Fibroblast of the conjunctiva (primary cell): ENCODE results near the gene RRP12.
"Not testable (repeated sequence)": the region's sequence is repeated elsewhere in the genome, so short reads cannot be mapped to it uniquely, and the experiment has no call there.

ENCODE experiments used
- DNase-seq: peaks from one replicate; pipeline ENCODE4 v3.0.0-alpha.2; 2010; ENCODE audit warnings: low read depth

Gene RRP12

GRCh38 chr10:97406483-97406882, 5.3 kb upstream of the RRP12 start:
- not testable (repeated sequence) for DNase-seq

GRCh38 chr10:97406064-97406463, 4.9 kb upstream of the RRP12 start:
- no peak for DNase-seq

- no peak for DNase-seq
Measured at GRCh38 chr10:97404044-97404443, 2.9 kb upstream of the RRP12 start.

GRCh38 chr10:97401455-97401919, 347 bp upstream of the RRP12 start:
- no peak for DNase-seq

GRCh38 chr10:97399843-97400545, 1.1 kb downstream of the RRP12 start:
- DNase-seq = peak; percentile 21

GRCh38 chr10:97396056-97396455, 5.1 kb downstream of the RRP12 start:
- no peak for DNase-seq

GRCh38 chr10:97393034-97393573, 8.0 kb downstream of the RRP12 start:
- no peak for DNase-seq

GRCh38 chr10:97390091-97390490, 11.0 kb downstream of the RRP12 start:
- DNase-seq = no peak

- DNase-seq = no peak
Measured at GRCh38 chr10:97388152-97388551, 13.0 kb downstream of the RRP12 start.

GRCh38 chr10:97385565-97385964, 15.6 kb downstream of the RRP12 start:
- no peak for DNase-seq

- DNase-seq = no peak
Measured at GRCh38 chr10:97384641-97385040, 16.5 kb downstream of the RRP12 start.

GRCh38 chr10:97384156-97384555, 17.0 kb downstream of the RRP12 start:
- no peak for DNase-seq

- DNase-seq = no peak
Measured at GRCh38 chr10:97383159-97383558, 18.0 kb downstream of the RRP12 start.

- no peak for DNase-seq
Measured at GRCh38 chr10:97381626-97382025, 19.5 kb downstream of the RRP12 start.

- DNase-seq = no peak
Measured at GRCh38 chr10:97380516-97380915, 20.6 kb downstream of the RRP12 start.

GRCh38 chr10:97378933-97379921, 21.9 kb downstream of the RRP12 start:
- no peak for DNase-seq

- no peak for DNase-seq
Measured at GRCh38 chr10:97376413-97376812, 24.7 kb downstream of the RRP12 start.

- no peak for DNase-seq
Measured at GRCh38 chr10:97373456-97373855, 27.7 kb downstream of the RRP12 start.

- DNase-seq = no peak
Measured at GRCh38 chr10:97372233-97372875, 28.8 kb downstream of the RRP12 start.

GRCh38 chr10:97371696-97372095, 29.4 kb downstream of the RRP12 start:
- no peak for DNase-seq

- DNase-seq = no peak
Measured at GRCh38 chr10:97367126-97367649, 34.0 kb downstream of the RRP12 start.

- DNase-seq = no peak
Measured at GRCh38 chr10:97366572-97366971, 34.6 kb downstream of the RRP12 start.
